ENCODE measurements around the gene NTNG1.

DNA sequence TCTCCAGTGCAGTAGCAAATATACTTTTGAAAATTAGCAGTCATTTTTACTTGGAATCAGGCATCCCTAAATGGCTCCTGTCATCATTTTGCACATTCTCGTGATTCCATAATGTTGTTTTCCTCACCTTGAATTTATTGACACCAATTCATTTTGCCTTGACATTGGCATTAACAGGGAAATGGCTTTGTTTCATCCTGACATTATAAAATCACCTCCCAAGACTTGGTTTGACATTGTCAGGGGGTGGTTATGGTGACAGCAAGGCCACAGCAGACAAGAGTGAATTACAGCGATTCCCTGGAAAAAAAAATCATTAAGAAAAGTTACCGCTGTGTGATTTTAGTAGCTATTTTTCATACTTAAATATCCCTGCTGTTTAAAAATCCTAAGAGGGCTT lies 327.0 kb downstream of the NTNG1 start:
- TF ChIP-seq L3MBTL2 (conservative IDR thresholded peaks at IDR 0.05) (no peak), BHLHE40 (IDR thresholded peaks at IDR 0.05; ENCODE audit: borderline replicate concordance) (no peak), FOXA1 (IDR thresholded peaks at IDR 0.05) (no peak), ELF4 (IDR thresholded peaks at IDR 0.05) (no peak), SP1 (IDR thresholded peaks at IDR 0.05) (no peak), FOXM1 (IDR thresholded peaks at IDR 0.05; ENCODE audit: borderline replicate concordance) (no peak), ARNT (IDR thresholded peaks at IDR 0.05) (no peak), HDGF (IDR thresholded peaks at IDR 0.05; ENCODE audit: borderline replicate concordance) (no peak), NFRKB (IDR thresholded peaks at IDR 0.05) (no peak), TARDBP (IDR thresholded peaks at IDR 0.05) (no peak), FOXK2 (IDR thresholded peaks at IDR 0.05) (no peak), SUZ12 (IDR thresholded peaks at IDR 0.05) (no peak)

All from HEK293T (cell line).